BJ (cell line): ENCODE measurements around the gene BFSP1. TPM values are rescaled to one million over a fixed set of nuclear protein-coding genes. Genes with fewer than 3 reads are reported as not detected.

Experiments used
- CTCF ChIA-PET: fragments of 350-600 bp; formaldehyde crosslinking; extraction: SDS; loops from one replicate; lab custom pipeline; 2021; ENCODE audit warnings: antibody characterized with exemption, inconsistent platforms; lab: Yijun Ruan, JAX
- POLR2A ChIA-PET: fragments of 300-600 bp; sonication (Branson Sonifier 250); formaldehyde crosslinking; extraction: SDS; loops from one replicate; lab custom pipeline; 2021; ENCODE audit warnings: antibody characterized with exemption; lab: Charles Lee
- DNase-seq: peaks from one replicate; pipeline ENCODE4 v3.0.0-alpha.2; 2011; ENCODE audit warnings: low read depth
- H3K27me3 ChIP-seq: 2 replicates; pipeline ENCODE4 v1.6.0; 2011; ENCODE audit warnings: low read length; ENCODE audit not compliant: control insufficient read depth, insufficient read depth
- H3K36me3 ChIP-seq: 2 replicates; pipeline ENCODE4 v1.5.1; 2011; ENCODE audit warnings: low read length; ENCODE audit not compliant: control insufficient read depth, insufficient read depth
- H3K4me3 ChIP-seq: 2 replicates; pipeline ENCODE4 v1.5.1; 2011; ENCODE audit warnings: low read depth, mild to moderate bottlenecking, control low read depth, low read length
- CTCF ChIP-seq: IDR thresholded peaks from 2 replicates; pipeline ENCODE4 v1.5.1; 2011; ENCODE audit warnings: low read depth, mild to moderate bottlenecking, control low read depth, inconsistent platforms, low read length, moderate library complexity; ENCODE audit not compliant: insufficient read depth
- polyA plus RNA-seq: library from polyadenylated mRNA; depleted of rRNA; stranded (reverse); fragments of >200 nt; gene quantifications from 2 replicates; pipeline ENCODE4 v1.2.3, GENCODE V29; 2011

BFSP1 gene
- polyA plus RNA-seq, 1 experiment, result 2.4 TPM

GRCh38 chr20:17491488-17491887 lies 39.7 kb downstream of the BFSP1 start:
- no peak for DNase-seq
- POLR2A ChIA-PET, result no interaction called here
- peaks cover 7% of the 10 kb centered on the region for H3K27me3 ChIP-seq
- no peak overlapping the region for H3K4me3 ChIP-seq
- no peaks in the 10 kb centered on the region for H3K36me3 ChIP-seq
- CTCF ChIA-PET, result no interaction called here
- no peak for TF ChIP-seq CTCF

- no peak for TF ChIP-seq CTCF
- Histone ChIP-seq H3K36me3 (no peaks in the 10 kb centered on the region), H3K27me3 (peaks cover 9% of the 10 kb centered on the region), H3K4me3 (no peak overlapping the region)
- ChIA-PET POLR2A (no interaction called here), CTCF (no interaction called here)
- DNase-seq, result no peak
Measured at GRCh38 chr20:17491041-17491440, 40.1 kb downstream of the BFSP1 start.

- no peak for DNase-seq
- Histone ChIP-seq H3K36me3 (no peaks in the 10 kb centered on the region), H3K4me3 (no peak overlapping the region), H3K27me3 (peaks cover 9% of the 10 kb centered on the region)
- ChIA-PET POLR2A (no interaction called here), CTCF (no interaction called here)
- no peak for TF ChIP-seq CTCF
Measured at GRCh38 chr20:17490501-17490900, 40.7 kb downstream of the BFSP1 start.

- no peak for DNase-seq
- Histone ChIP-seq H3K27me3 (peaks cover 9% of the 10 kb centered on the region), H3K4me3 (no peak overlapping the region), H3K36me3 (no peaks in the 10 kb centered on the region)
- POLR2A ChIA-PET, result no interaction called here
- CTCF ChIA-PET, result no interaction called here
- no peak for TF ChIP-seq CTCF
Measured at GRCh38 chr20:17488916-17489600, 42.1 kb downstream of the BFSP1 start.

- no peak overlapping the region for H3K4me3 ChIP-seq
- POLR2A ChIA-PET, result no interaction called here
- no peaks in the 10 kb centered on the region for H3K36me3 ChIP-seq
- TF ChIP-seq CTCF, result no peak
- DNase-seq, result no peak
- peaks cover 13% of the 10 kb centered on the region for H3K27me3 ChIP-seq
- CTCF ChIA-PET, result no interaction called here
Measured at GRCh38 chr20:17485017-17485416, 46.2 kb downstream of the BFSP1 start.
